ENCODE data around the gene MED27.

The MED27 gene

DNA sequence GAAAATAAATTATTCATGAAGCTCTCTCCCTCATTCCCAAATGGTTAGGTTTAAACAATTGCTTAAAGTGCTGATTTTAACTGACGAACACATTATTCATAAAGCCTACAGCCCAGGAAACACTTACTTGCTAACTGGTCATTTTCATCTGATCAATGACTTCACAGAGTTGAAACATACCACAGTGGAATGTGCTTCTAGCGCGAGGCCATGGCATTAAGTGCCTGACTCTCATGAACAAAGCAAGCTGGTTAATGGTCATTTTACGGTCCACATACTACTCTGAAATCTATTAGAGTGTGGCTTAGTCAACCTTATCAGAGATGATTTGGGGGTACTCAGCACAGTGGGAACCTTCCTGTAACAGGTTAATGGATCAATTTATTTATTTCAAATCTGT lies 114.6 kb downstream of the MED27 start:
- H3K9me3 Mint-ChIP-seq = peaks cover 0 to 8% of the 10 kb centered on the region in 2 donors
- no peak overlapping the region for H3K4me3 Mint-ChIP-seq
- H3K27me3 Mint-ChIP-seq = no peaks in the 10 kb centered on the region
- ATAC-seq (replicated peaks) (no peak), DNase-seq (no peak)
- H3K27ac Mint-ChIP-seq = peak overlapping the region in 1 of 2 donors; percentile 28
- H3K36me3 Mint-ChIP-seq (ENCODE audit: insufficient read depth) = peaks cover 14% of the 10 kb centered on the region
- H3K4me1 Mint-ChIP-seq (ENCODE audit: low read depth in 2 of 2) = peaks cover 7 to 9% of the 10 kb centered on the region in 2 donors

DNA sequence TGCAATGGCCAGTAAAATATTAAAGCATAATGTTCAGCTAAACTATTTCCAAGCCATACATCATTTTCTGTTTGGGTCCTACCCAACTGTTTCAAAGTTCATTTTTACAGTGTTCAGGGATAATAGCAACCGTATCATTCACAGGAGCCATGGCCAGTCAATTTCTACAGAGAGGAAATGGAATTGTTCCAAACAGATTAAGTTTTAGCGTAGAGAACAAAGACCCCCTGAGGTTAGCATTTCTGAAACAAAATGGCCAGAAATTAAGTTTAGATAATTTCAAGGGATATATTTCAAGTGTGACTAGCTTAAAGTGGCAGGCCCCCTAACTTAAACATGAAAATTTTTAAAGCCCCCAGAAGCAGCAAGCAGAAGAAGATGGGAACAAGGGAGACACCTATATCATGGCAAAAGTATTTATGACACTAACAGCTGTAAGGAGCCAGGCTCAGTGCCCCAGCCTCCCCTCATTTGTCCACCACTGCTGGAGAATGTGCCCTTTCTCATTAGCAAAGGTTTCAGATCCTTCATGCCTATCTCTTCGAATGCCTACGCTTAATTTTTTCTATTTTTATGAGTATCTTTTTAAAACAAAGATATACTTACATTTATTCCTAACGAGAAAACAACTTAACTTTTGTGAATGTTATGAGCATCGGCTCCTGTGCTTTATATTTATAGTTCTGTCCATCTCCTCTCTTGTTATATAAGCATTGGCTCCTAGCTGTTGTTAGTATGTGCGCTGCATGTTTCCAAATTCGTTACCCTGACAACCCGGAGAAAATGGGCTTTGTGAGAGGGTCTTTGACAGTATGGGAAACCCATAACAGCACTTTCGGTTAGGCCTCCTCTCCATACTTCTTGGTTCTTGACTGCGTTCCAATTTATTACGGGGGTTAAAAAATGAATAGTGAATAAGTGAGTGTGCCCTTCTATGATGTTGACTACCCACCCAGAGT lies 116.3 kb downstream of the MED27 start:
- Mint-ChIP-seq H3K4me3 (no peak overlapping the region), H3K36me3 (ENCODE audit: insufficient read depth) (peaks cover 14% of the 10 kb centered on the region), H3K4me1 (ENCODE audit: low read depth in 2 of 2) (peaks cover 7 to 9% of the 10 kb centered on the region in 2 donors), H3K27me3 (no peaks in the 10 kb centered on the region), H3K27ac (peak overlapping the region; percentile 2 to 61), H3K9me3 (peaks cover 0 to 8% of the 10 kb centered on the region in 2 donors)
- DNase-seq (no peak), ATAC-seq (replicated peaks) (no peak)

DNA sequence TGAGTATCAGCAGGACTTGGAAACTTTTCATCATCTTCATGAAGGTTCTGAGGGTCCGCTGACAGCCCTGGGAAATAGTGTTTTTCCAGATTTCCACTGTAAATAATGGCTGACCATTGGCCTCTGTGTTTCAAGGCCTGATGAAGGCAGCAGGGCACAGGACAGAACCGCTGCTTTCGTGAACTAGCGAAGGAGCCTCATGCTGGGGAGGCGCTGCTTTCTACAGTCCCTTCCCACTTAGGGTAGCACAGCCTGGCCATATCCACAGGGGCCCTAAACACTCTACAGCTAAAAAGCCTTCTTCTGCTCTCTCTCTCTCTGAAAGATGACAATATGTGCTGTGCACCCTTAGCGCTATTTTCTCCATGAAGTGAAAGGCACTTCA lies 118.2 kb downstream of the MED27 start:
- DNase-seq (no peak), ATAC-seq (replicated peaks) (no peak)
- Mint-ChIP-seq H3K9me3 (peaks cover 0 to 8% of the 10 kb centered on the region in 2 donors), H3K27me3 (no peaks in the 10 kb centered on the region), H3K4me3 (no peak overlapping the region), H3K27ac (no peak overlapping the region), H3K4me1 (ENCODE audit: low read depth in 2 of 2) (peaks cover 7 to 9% of the 10 kb centered on the region in 2 donors), H3K36me3 (ENCODE audit: insufficient read depth) (peaks cover 14% of the 10 kb centered on the region)

DNA sequence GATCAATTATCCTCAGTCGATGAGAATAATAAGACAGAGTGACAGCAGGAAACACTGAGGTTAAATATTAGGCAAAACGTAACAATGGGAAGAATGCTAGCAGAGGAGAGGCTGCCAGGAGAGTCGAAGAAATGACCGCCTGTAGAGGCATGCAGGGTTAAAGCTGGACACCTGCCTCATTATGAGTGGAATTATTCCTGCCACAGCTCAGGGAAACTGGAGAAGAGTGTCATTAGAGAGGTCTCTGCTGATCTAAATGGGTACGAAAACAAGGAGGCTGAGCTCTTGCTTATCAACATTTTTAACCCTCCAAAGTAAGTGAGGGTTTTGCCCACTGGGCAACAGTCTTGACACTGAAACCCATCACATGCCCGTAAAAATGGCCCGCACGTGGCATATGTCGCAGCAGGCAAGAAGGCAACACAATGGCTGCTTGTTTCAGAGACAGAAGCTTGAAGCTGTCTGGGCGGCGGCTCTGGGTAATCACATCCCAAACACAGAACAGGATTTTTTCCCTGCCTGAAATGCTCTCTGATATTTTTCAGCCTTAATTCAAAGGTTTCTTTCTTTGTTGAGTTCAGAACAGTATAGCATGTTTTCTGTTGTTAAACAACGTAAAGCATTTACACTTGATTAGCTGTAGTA lies 118.7 kb downstream of the MED27 start:
- DNase-seq = no peak
- Mint-ChIP-seq H3K4me1 (ENCODE audit: low read depth in 2 of 2) (peaks cover 7 to 9% of the 10 kb centered on the region in 2 donors), H3K4me3 (no peak overlapping the region), H3K9me3 (peaks cover 0 to 8% of the 10 kb centered on the region in 2 donors), H3K36me3 (ENCODE audit: insufficient read depth) (peaks cover 18% of the 10 kb centered on the region), H3K27ac (no peak overlapping the region), H3K27me3 (no peaks in the 10 kb centered on the region)
- ATAC-seq (replicated peaks) = no peak

DNA sequence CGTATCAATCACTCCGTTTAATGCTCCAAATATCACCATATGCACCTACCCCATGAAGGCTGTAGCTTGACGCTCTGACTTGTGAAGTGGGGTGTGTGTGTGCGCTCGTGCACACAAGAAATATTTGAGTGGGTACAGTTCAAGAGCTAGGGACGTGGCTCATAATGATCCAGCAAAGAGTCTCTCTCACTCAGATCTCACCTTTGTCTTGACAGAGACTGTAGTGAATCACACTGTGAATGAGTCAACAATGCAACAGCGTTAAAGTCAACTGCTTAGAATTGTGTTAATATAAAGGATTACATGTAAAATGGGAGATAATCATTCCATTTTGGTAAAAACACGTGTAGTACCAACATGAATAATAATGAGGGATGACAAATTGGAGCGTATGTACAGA lies 119.4 kb downstream of the MED27 start:
- DNase-seq (no peak), ATAC-seq (replicated peaks) (no peak)
- Mint-ChIP-seq H3K36me3 (ENCODE audit: insufficient read depth) (peaks cover 20% of the 10 kb centered on the region), H3K9me3 (peaks cover 0 to 8% of the 10 kb centered on the region in 2 donors), H3K4me1 (ENCODE audit: low read depth in 2 of 2) (peaks cover 7 to 9% of the 10 kb centered on the region in 2 donors), H3K27me3 (no peaks in the 10 kb centered on the region), H3K4me3 (no peak overlapping the region), H3K27ac (no peak overlapping the region)

DNA sequence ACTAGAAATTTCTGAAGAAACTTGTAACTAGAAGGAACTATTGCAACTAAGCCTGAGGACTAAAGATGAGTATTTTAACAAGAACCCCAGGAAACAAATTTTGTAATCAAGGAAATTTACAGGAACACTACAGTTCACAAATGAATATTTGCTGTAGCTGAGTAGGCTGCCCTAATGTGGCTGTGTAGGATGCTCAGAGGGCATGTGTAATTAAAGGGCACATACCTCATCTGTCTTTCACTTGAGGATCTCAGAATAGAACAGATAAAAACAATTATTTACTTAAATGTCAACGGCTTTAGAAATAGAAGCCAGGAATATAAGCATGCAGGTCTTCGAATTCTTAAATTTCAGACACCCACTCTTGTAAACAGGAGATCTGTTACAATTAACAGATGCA lies 119.8 kb downstream of the MED27 start:
- no peaks in the 10 kb centered on the region for H3K27me3 Mint-ChIP-seq
- no peak overlapping the region for H3K27ac Mint-ChIP-seq
- DNase-seq (no peak), ATAC-seq (replicated peaks) (no peak)
- H3K4me3 Mint-ChIP-seq = no peak overlapping the region
- H3K4me1 Mint-ChIP-seq (ENCODE audit: low read depth in 2 of 2) = peaks cover 7 to 9% of the 10 kb centered on the region in 2 donors
- H3K36me3 Mint-ChIP-seq (ENCODE audit: insufficient read depth) = peaks cover 20% of the 10 kb centered on the region
- H3K9me3 Mint-ChIP-seq = peaks cover 0 to 8% of the 10 kb centered on the region in 2 donors

DNA sequence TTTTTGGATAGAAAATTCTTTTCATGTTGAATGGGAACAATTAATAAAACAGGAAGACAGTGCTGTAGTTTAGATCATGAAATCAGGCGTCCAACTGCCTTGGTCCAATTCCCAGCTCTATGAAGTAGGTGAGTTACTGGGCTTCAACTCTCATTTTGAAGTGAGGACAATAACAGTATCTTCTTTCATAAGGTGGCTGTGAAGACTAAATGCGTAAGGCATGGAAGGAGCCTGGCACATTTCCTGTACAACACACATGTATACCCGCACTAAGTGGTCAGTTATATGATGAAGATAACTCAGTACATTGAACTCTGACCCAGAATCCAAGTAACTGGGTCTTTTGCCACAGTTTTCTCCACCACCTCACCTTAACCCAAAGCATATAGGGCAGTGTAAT lies 120.6 kb downstream of the MED27 start:
- no peaks in the 10 kb centered on the region for H3K27me3 Mint-ChIP-seq
- ATAC-seq (replicated peaks) = no peak
- peaks cover 0 to 3% of the 10 kb centered on the region in 2 donors for H3K9me3 Mint-ChIP-seq
- H3K27ac Mint-ChIP-seq = no peak overlapping the region
- no peak for DNase-seq
- H3K4me1 Mint-ChIP-seq (ENCODE audit: low read depth in 2 of 2) = peaks cover 5 to 7% of the 10 kb centered on the region in 2 donors
- H3K36me3 Mint-ChIP-seq (ENCODE audit: insufficient read depth) = peaks cover 17% of the 10 kb centered on the region
- H3K4me3 Mint-ChIP-seq = no peak overlapping the region

DNA sequence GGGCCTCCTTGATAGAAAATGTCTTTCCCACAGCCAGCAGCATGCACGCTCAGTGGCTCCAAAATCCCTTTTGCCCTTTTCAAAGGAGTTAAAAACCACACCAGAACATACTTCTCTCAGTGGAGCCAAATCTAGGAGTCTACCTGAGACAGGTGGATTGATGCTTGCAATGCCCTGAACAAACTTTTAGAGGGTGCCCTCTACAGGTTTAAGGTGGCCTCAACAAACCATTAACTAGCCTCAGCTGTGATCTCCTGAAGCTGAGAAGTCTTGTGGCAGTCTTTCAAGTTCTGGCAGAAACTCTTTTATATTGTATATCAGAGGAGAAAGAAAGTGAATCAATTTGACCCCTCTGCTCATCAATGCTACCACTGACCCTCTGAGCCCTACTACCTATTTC lies 125.4 kb downstream of the MED27 start:
- Mint-ChIP-seq H3K4me3 (no peak overlapping the region), H3K9me3 (no peaks in the 10 kb centered on the region), H3K4me1 (ENCODE audit: low read depth in 2 of 2) (peaks cover 0 to 5% of the 10 kb centered on the region in 2 donors), H3K27me3 (no peaks in the 10 kb centered on the region), H3K27ac (no peak overlapping the region), H3K36me3 (ENCODE audit: insufficient read depth) (peaks cover 11% of the 10 kb centered on the region)
- ATAC-seq (replicated peaks) = no peak
- DNase-seq = no peak

DNA sequence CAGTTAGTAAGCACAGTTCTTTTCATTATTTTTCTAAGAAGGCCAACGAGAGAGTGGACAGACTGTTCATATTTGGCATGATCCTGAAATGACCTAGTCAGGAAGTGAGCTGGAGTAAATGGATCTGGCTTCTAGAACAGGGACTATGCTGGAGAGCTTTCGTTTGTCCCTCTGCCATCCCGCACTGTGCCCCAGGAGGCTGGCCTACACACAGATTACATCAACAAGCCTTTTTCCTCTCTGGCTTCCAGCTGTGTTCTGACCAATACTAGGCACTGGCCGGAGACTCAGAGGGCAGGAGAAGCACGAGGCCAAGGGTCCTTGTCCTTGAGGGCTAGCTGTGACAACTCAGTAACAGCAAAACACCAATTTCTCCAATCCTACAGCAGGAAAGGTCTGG lies 127.8 kb downstream of the MED27 start:
- H3K36me3 Mint-ChIP-seq (ENCODE audit: insufficient read depth) = peaks cover 20% of the 10 kb centered on the region

DNA sequence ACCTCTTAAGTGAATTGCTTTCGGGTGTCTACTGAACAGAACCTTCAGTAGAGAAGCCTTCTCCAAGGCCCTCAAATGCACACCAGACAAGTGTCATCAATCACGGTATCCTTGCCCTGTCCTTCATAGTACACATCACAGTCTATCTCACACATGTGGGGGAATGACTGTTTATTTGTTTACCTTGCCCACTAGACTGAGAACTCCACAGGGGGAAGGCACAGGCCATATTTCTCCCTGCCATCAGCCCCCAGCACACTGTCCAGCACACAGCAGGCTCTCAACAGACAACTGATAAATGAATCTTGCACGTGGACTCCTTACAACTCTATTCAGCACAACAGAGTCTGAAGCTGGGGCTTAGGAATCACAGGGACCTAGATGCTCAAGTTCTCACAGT lies 128.5 kb downstream of the MED27 start:
- Mint-ChIP-seq H3K36me3 (ENCODE audit: insufficient read depth) (peaks cover 19% of the 10 kb centered on the region), H3K9me3 (no peaks in the 10 kb centered on the region)
- ATAC-seq (replicated peaks) = no peak

More for the DNA sequence above, 127.8 kb downstream of the MED27 start:
- Mint-ChIP-seq H3K27ac (no peak overlapping the region), H3K27me3 (no peaks in the 10 kb centered on the region), H3K9me3 (no peaks in the 10 kb centered on the region), H3K4me3 (no peak overlapping the region), H3K4me1 (ENCODE audit: low read depth in 2 of 2) (peaks cover 3 to 8% of the 10 kb centered on the region in 2 donors)
- DNase-seq (no peak), ATAC-seq (replicated peaks) (no peak)

DNA sequence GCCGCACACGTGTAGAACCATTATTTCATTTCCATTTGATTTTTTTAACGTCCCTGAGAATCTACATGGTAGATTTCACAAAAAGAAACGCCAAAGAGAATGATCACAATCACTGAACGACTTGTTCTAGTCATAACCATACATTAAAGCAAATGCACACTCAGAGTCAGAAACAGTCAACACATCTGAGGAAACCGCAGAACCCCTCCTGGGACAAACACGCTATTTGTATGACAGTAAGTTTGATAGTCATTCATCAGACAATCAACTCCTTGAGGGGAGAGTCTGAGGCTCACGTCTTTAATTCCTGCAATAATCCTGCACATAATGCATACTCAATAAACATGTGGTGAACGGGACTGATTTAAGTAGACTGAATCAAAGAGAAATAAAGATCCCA lies 129.2 kb downstream of the MED27 start:
- Mint-ChIP-seq H3K4me1 (ENCODE audit: low read depth in 2 of 2) (peaks cover 8% of the 10 kb centered on the region in 2 donors), H3K27me3 (no peaks in the 10 kb centered on the region), H3K9me3 (no peaks in the 10 kb centered on the region), H3K27ac (no peak overlapping the region), H3K36me3 (ENCODE audit: insufficient read depth) (peaks cover 20% of the 10 kb centered on the region), H3K4me3 (no peak overlapping the region)
- DNase-seq (no peak), ATAC-seq (replicated peaks) (no peak)

More for the DNA sequence above, 128.5 kb downstream of the MED27 start:
- H3K4me1 Mint-ChIP-seq (ENCODE audit: low read depth in 2 of 2) = peaks cover 8% of the 10 kb centered on the region in 2 donors
- H3K27me3 Mint-ChIP-seq = no peaks in the 10 kb centered on the region
- no peak overlapping the region for H3K4me3 Mint-ChIP-seq
- no peak for DNase-seq
- no peak overlapping the region for H3K27ac Mint-ChIP-seq

DNA sequence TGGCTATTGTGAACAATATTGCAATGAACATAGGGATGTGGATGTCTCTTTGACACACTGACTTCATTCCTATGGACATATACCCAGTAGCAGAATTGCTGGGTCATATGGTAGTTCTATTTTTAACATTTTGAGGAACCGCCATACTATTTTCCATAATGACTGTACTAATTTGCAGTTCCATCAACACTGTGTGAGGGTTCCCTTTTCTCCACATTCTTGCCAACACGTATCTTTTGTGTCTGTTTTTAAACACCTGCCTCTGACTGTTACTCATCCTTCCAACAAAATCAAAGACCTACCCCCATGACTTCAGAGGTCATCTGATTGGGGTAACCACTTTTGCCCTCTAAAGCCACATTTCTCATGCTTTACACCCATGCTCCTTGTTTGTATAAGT lies 133.5 kb downstream of the MED27 start:
- no peak overlapping the region for H3K4me3 Mint-ChIP-seq
- H3K4me1 Mint-ChIP-seq (ENCODE audit: low read depth in 2 of 2) = peaks cover 5 to 8% of the 10 kb centered on the region in 2 donors
- no peaks in the 10 kb centered on the region for H3K9me3 Mint-ChIP-seq
- H3K27ac Mint-ChIP-seq = no peak overlapping the region
- peaks cover 20% of the 10 kb centered on the region for H3K36me3 Mint-ChIP-seq (ENCODE audit: insufficient read depth)
- no peak for ATAC-seq (replicated peaks)
- no peak for DNase-seq
- H3K27me3 Mint-ChIP-seq = no peaks in the 10 kb centered on the region

DNA sequence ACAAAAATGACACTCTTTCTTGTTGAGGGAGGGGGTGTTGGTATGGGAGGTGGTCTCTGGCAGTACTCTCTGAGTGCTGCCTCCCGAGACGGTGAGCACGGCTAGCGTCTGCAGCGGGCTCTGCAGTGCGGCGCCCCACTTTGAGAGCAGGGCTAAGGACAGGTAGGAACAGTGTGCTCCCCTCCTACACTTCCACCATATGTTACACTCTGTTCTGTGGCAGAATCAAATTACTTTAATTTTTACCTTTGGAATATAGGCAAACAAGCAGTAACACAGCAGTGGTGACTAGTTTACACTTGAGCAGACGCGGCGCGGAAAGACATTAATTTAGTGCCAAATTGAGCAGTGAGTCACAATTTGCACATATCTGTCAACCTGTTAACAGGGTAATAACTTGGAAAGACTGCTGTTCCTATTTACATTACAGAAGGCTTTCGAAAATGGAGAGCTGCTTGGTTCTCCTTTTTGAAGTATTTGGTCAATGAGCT lies 136.3 kb downstream of the MED27 start:
- Mint-ChIP-seq H3K9me3 (no peaks in the 10 kb centered on the region), H3K27me3 (no peaks in the 10 kb centered on the region), H3K36me3 (ENCODE audit: insufficient read depth) (peaks cover 26% of the 10 kb centered on the region), H3K4me1 (ENCODE audit: low read depth in 2 of 2) (peaks cover 1 to 8% of the 10 kb centered on the region in 2 donors), H3K4me3 (no peak overlapping the region), H3K27ac (no peak overlapping the region)
- DNase-seq (no peak), ATAC-seq (replicated peaks) (no peak)
